HG03565 (cell line): ENCODE results near the gene ZFPM1.

Experiments used
- ATAC-seq: cut with Tn5 transposase; IDR thresholded peaks from one replicate; pipeline ENCODE4 v1.9.1; 2021; ENCODE audit warnings: mild to moderate bottlenecking, moderate library complexity; ENCODE audit not compliant: unreplicated experiment

Gene ZFPM1

GRCh38 chr16:88433632-88434352 lies 19.3 kb upstream of the ZFPM1 start:
- ATAC-seq, result no peak

- ATAC-seq, result no peak
Observed at GRCh38 chr16:88434353-88434690, 18.8 kb upstream of the ZFPM1 start.

GRCh38 chr16:88434746-88435145 lies 18.3 kb upstream of the ZFPM1 start:
- no peak for ATAC-seq

DNA sequence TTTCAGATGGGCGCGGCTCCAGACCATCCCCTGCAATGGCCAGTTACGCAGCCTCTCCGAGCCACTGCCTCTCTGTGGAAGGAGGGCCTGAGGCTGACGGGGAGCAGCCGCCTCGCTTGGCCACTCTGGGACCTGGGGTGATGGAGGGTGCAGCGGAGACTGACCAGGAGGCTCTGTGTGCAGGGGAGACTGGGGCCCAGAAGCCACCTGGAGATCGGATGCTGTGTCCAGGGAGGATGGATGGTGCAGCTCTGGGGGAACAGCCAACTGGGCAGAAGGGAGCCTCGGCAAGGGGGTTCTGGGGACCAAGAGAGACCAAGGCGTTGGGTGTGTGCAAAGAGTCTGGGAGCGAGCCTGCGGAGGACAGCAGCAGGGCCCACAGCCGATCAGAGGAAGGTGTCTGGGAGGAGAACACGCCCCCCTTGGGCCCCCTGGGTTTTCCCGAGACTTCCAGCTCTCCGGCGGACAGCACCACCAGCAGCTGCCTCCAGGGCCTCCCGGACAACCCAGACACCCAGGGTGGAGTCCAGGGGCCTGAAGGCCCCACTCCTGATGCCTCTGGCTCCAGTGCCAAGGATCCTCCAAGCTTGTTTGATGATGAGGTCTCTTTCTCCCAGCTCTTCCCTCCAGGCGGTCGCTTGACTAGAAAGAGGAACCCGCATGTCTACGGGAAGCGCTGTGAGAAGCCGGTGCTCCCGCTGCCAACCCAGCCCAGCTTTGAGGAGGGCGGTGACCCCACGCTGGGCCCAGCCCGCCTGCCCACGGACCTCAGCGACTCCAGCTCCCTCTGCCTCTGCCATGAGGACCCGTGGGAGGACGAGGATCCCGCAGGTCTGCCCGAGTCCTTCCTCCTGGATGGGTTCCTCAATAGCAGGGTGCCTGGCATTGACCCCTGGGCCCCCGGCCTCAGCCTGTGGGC lies 17.4 kb upstream of the ZFPM1 start:
- no peak for ATAC-seq

- no peak for ATAC-seq
Observed at GRCh38 chr16:88436796-88437195, 16.3 kb upstream of the ZFPM1 start.

- ATAC-seq, result no peak
Observed at GRCh38 chr16:88437367-88437964, 15.6 kb upstream of the ZFPM1 start.

- no peak for ATAC-seq
Observed at GRCh38 chr16:88438084-88438870, 14.8 kb upstream of the ZFPM1 start.

DNA sequence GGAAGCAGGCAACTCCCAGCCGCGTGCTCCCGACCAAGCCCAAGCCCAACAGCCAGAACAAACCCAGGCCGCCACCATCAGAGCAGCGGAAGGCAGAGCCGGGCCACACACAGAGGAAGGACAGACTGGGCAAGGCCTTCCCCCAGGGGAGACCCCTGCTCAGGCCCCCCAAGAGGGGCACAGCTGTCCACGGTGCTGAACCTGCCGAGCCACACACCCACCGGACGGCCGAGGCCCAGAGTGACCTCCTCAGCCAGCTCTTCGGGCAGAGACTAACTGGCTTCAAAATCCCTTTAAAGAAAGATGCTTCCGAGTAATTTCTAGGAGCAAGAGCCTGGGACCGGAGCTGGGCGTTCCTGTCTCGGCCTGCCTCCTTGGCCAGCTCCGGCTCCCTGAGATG lies 14.1 kb upstream of the ZFPM1 start:
- no peak for ATAC-seq

DNA sequence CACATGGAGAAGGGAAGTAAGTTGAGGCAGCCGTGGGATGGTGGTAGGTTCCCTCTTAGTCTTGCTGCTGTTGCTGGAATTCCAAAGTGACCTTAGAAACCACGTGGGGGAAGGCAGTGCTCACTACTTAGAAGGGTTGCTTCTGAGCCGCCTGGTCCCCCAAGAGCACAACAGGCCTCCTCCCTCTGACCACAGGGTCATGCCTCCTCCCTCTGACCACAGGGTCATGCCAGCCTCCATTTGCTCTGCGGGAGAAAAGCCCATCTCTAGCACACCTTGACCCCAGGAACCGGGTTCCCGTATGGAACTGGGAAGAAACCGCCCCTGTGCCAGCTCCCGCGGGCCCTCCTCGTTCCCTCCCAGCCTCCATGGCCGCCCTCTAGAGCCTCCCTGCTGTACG lies 13.4 kb upstream of the ZFPM1 start:
- no peak for ATAC-seq

DNA sequence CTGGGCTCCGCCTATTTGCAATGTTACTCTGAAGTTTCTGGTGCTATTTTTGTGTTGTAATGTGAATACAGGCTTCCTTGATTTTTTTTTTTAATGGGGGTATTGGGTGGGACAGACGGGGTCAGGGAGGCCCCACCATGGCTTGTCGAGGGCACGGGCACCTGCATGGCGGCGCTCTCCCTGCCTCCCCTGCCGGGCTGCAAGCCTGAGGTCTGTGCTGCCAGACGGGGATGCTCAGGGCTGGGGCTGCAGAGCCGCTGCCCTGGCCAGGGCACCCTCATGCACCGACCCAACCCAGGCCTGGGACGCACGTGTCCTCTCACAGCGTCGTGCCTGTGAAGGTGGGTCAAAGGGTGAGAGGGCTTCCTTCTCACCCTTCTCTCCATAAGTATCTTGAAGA lies 13.0 kb upstream of the ZFPM1 start:
- ATAC-seq, result no peak

- ATAC-seq, result no peak
Observed at GRCh38 chr16:88440686-88441405, 12.2 kb upstream of the ZFPM1 start.

GRCh38 chr16:88441460-88441859 lies 11.6 kb upstream of the ZFPM1 start:
- ATAC-seq, result no peak

DNA sequence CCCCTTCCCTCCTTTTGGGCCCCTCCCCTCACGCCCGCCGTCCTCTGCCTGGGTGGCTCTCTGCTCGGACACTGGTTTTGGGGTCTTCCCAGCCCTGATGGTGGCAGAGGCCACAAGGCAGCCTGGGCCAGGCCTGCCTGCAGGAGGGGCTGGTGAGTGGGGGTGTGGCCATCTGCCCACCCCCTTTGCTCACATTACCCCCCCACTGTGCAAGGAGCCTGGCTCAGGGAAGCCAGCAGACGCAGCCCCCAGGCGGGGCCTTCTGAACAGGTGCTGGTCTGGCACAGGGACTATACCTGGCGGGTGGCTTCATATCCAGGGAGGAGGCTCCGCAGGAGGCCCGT lies 10.7 kb upstream of the ZFPM1 start:
- ATAC-seq, result no peak

GRCh38 chr16:88442727-88443576 lies 10.1 kb upstream of the ZFPM1 start:
- ATAC-seq, result peak; percentile 43

- ATAC-seq, result no peak
Observed at GRCh38 chr16:88444826-88445582, 8.1 kb upstream of the ZFPM1 start.

GRCh38 chr16:88445583-88445960 lies 7.5 kb upstream of the ZFPM1 start:
- ATAC-seq, result no peak

DNA sequence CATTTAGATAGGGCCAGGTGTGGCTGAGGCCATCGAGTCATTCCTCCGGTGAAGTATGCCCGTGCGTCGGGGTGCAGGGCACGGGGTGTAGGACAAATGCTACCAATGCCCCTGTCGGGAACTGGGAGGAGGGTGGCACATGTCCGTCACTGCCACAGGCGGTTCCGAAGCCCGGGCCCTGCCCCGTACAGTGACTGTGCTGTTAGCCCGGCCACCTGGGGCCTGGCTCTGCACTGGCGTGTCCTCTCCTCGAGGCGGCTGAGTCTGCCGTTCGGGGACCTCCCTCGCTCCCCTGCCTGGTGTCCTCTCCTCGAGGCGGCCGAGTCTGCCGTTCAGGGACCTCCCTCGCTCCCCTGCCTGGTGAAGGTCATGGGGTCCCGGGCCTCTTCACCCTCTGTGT lies 7.0 kb upstream of the ZFPM1 start:
- no peak for ATAC-seq

- ATAC-seq, result no peak
Observed at GRCh38 chr16:88446736-88447135, 6.3 kb upstream of the ZFPM1 start.

- no peak for ATAC-seq
Observed at GRCh38 chr16:88447881-88448280, 5.2 kb upstream of the ZFPM1 start.
